HL-60 (cell line): ENCODE data around the gene CFAP157.

Experiments used
- DNase-seq, 2 experiments: peaks; one replicate each; pipeline ENCODE4 v3.0.0-alpha.2; 2010 to 2020; ENCODE audit warnings: low read depth in 1 of 2, low spot score in 1 of 2
- H3K27ac ChIP-seq: fragments of 250-450 bp; sonication (Bioruptor Pico); replicated peaks from 2 replicates; pipeline ENCODE4 v1.5.1; 2020; ENCODE audit warnings: mild to moderate bottlenecking, moderate library complexity
- H3K27me3 ChIP-seq: fragments of 250-450 bp; sonication (Bioruptor Pico); 2 replicates; pipeline ENCODE4 v1.5.1; 2021; ENCODE audit warnings: mild to moderate bottlenecking, moderate library complexity; ENCODE audit not compliant: insufficient read depth, poor library complexity, severe bottlenecking
- H3K4me3 ChIP-seq: replicated peaks from 2 replicates; pipeline ENCODE4 v1.5.1; 2011; ENCODE audit warnings: mild to moderate bottlenecking, control low read depth, low read length; ENCODE audit not compliant: insufficient read depth
- CTCF ChIP-seq: IDR thresholded peaks from one replicate; pipeline ENCODE4 v1.5.1; 2011; ENCODE audit warnings: low read length, control low read depth, inconsistent platforms; ENCODE audit not compliant: insufficient read depth
- GABPA ChIP-seq: IDR thresholded peaks from 2 replicates; pipeline ENCODE4 v1.6.1; 2012; ENCODE audit warnings: low read depth
- POLR2AphosphoS5 ChIP-seq: IDR thresholded peaks from 2 replicates; pipeline ENCODE4 v1.6.1; 2012; ENCODE audit warnings: low read depth
- REST ChIP-seq: IDR thresholded peaks from 2 replicates; pipeline ENCODE4 v1.6.1; 2012; ENCODE audit warnings: low read depth; ENCODE audit not compliant: insufficient replicate concordance
- SPI1 ChIP-seq: IDR thresholded peaks from 2 replicates; pipeline ENCODE4 v1.6.1; 2012; ENCODE audit warnings: low read depth, mild to moderate bottlenecking, borderline replicate concordance

The CFAP157 gene

GRCh38 chr9:127679506-127679905, 27.3 kb upstream of the CFAP157 start:
- Histone ChIP-seq H3K27ac (no peak overlapping the region), H3K27me3 (no peaks in the 10 kb centered on the region), H3K4me3 (no peak overlapping the region)
- TF ChIP-seq POLR2AphosphoS5 (no peak), REST (no peak)
- no peak for DNase-seq

GRCh38 chr9:127680226-127680625, 26.6 kb upstream of the CFAP157 start:
- Histone ChIP-seq H3K27ac (no peak overlapping the region), H3K4me3 (no peak overlapping the region), H3K27me3 (no peaks in the 10 kb centered on the region)
- no peak for DNase-seq
- no peak for TF ChIP-seq SPI1

GRCh38 chr9:127680846-127681245, 25.9 kb upstream of the CFAP157 start:
- H3K27ac ChIP-seq, result no peak overlapping the region

More at GRCh38 chr9:127680846-127681245, 25.9 kb upstream of the CFAP157 start:
- no peak for DNase-seq
- Histone ChIP-seq H3K27me3 (no peaks in the 10 kb centered on the region), H3K4me3 (no peak overlapping the region)
- TF ChIP-seq REST (no peak), CTCF (no peak), GABPA (no peak), SPI1 (no peak), POLR2AphosphoS5 (no peak)
